ENCODE data around the gene PRPF38B. TPM values are rescaled to one million over a fixed set of nuclear protein-coding genes. Genes with fewer than 3 reads are reported as not detected.
"Not testable (repeated sequence)": the region's sequence is repeated elsewhere in the genome, so short reads cannot be mapped to it uniquely, and the experiment has no call there.

Gene PRPF38B
- 10 to 100 TPM; 19.3 to 22.9 (median 21.7) TPM for polyA plus RNA-seq

DNA sequence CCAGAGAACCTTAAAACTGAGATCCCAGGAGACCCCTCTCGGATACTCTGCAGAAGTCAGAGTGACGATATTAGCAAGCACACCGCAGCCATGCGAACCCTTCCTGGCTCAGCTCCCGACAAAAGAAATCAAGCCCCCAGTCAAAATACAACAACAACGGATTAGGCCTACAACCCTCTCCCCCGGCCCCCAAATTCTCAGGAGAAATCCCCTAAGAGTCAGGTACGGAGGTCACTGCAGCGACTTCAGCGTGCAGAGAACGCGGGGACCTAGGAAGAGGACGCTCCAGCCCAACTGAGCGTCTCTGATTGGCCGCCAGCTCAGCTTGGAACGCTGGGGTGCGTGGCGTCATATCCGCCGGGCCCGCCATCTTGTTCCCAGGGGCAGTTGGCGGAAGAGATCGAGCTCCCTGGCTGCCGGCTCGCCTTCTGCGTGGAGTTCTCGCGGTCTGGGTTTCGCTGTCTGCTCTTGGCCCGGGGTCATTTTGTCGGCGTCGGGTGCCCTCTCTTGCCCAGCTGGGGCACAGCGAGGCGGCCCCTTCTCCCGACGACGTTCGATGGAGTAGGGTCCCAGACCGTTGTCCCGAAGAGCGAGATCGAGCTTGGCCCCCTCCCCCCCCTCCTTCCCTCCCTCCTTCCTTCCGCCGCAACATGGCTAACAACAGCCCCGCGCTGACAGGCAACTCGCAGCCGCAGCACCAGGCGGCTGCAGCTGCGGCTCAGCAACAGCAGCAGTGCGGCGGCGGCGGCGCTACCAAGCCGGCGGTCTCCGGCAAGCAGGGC, at the start of gene PRPF38B:
TSS of gene PRPF38B (plus strand) at position 369 of the 782 bp plus-strand sequence. CDS start at position 651, 282 bp downstream.
- peak within 1 kb of the TSS; percentile 93 for H3K27ac ChIP-seq (ENCODE audit: low read depth, low read length)
- WGBS, 3 donors = 0% methylated on average over 57 to 59 of the region's 59 CpGs

GRCh38 chr1:108643492-108644335, 48.4 kb upstream of the PRPF38B start:
- 18 to 30% (median 21%) methylated on average over 3 of the region's 3 CpGs for WGBS, 3 donors
- H3K27ac ChIP-seq (ENCODE audit: low read depth, low read length) = no peak overlapping the region

GRCh38 chr1:108644984-108645383, 47.1 kb upstream of the PRPF38B start:
- 38 to 44% (median 38%) methylated on average over 7 of the region's 7 CpGs for WGBS, 3 donors
- H3K27ac ChIP-seq (ENCODE audit: low read depth, low read length) = no peak overlapping the region

GRCh38 chr1:108645564-108646184, 46.4 kb upstream of the PRPF38B start:
- WGBS, 3 donors = 71 to 77% (median 74%) methylated on average over 9 of the region's 9 CpGs
- no peak overlapping the region for H3K27ac ChIP-seq (ENCODE audit: low read depth, low read length)

DNA sequence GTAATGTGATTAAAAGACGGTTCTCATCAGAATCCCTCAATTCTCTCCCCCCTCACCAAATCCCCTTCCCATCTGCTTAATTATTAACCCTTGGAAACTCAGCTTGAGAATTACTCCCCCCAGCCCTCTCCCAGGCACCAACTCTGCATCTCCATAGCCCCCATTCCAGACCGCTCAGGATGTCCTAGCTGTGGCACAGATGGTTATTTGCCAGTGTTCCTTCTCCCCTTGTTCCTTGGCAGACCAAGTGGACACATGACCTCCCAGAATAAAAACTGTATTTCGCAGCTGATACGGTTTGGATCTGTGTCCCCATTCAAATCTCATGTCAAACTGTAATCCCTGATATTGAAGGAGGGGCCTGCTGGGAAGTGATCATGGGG, 45.9 kb upstream of the PRPF38B start:
- H3K27ac ChIP-seq (ENCODE audit: low read depth, low read length) = peak overlapping the region; percentile 46
- 60 to 89% (median 64%) methylated on average over 4 of the region's 4 CpGs for WGBS, 3 donors

DNA sequence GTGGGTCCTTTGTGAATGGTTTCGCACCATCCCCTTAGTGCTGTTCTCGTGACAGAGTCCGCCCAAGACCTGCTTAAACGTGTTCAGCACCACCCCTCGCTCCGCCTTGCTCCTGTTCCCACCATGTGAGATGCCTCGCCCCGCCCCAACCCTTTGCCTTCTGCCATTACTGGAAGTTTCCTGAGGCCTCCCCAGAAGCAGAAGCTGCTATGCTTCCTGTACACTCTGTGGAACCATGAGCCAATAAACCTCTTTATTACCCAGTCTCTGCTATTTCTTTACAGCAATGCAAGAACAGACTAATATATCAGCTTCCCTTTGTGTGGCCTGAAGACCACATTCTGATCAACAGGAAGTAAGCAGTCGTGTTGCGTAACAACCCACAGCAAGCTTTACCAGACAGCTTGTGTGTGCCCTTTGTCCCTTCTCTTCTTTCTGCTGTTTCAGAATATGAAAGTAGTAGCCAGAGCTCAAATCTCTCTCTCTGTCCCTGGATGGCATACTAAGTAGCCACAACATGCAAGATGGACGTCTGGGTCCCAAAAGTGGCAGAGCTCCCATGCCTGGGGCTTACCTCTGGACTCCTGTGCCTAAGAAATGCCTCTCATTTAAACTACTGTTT, 45.4 kb upstream of the PRPF38B start:
- WGBS, 3 donors = 45 to 75% (median 56%) methylated on average over 11 of the region's 11 CpGs
- peak overlapping the region; percentile 46 for H3K27ac ChIP-seq (ENCODE audit: low read depth, low read length)

GRCh38 chr1:108653431-108654105, 38.5 kb upstream of the PRPF38B start:
- H3K27ac ChIP-seq (ENCODE audit: low read depth, low read length) = no peak overlapping the region
- 61 to 76% (median 70%) methylated on average over 2 of the region's 2 CpGs for WGBS, 3 donors

GRCh38 chr1:108657356-108658080, 34.6 kb upstream of the PRPF38B start:
- no peak overlapping the region for H3K27ac ChIP-seq (ENCODE audit: low read depth, low read length)
- 70 to 88% (median 73%) methylated on average over 5 of the region's 5 CpGs for WGBS, 3 donors

DNA sequence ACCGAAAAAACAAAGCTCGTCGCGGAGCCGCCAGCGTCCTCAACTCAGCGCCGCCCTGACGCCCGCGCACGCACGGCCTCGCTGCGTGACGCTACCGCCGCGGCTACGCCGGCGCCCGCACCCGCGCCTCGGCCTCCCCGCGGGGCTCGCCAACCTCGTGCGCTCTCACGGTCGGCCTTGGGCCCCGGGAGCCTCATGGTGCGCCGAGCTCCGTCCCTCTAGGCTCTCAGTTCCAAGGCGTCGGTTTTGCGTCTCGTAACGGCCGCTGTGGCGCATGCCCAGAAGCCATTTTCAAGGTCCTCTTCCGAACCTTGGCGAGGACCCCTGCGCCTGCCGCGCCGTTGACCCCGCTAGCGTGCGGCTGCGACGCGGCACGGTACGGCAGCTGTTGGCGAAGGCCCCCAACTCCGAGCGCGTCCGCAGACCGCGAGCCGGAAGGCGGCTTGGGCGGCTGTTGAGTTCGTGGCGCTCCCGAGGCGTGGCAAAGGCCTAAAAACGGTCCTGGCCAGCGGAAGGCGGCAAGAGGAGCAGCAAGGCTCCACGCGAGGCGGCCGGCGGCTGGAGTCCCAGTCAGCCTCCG, 31.0 kb upstream of the PRPF38B start, which contains the start of gene HENMT1:
TSS of gene HENMT1 (minus strand) at position 64 of the 580 bp plus-strand sequence. CDS start 1,209 bp downstream, outside the sequence.
- WGBS, 3 donors = 0 to 2% (median 1%) methylated on average over 63 to 81 of the region's 81 CpGs
- no peak within 1 kb of the TSS for H3K27ac ChIP-seq (ENCODE audit: low read depth, low read length)

- WGBS, 3 donors = 74 to 77% (median 75%) methylated on average over 2 of the region's 2 CpGs
- no peak overlapping the region for H3K27ac ChIP-seq (ENCODE audit: low read depth, low read length)
Measured at GRCh38 chr1:108663074-108663473, 29.0 kb upstream of the PRPF38B start.

DNA sequence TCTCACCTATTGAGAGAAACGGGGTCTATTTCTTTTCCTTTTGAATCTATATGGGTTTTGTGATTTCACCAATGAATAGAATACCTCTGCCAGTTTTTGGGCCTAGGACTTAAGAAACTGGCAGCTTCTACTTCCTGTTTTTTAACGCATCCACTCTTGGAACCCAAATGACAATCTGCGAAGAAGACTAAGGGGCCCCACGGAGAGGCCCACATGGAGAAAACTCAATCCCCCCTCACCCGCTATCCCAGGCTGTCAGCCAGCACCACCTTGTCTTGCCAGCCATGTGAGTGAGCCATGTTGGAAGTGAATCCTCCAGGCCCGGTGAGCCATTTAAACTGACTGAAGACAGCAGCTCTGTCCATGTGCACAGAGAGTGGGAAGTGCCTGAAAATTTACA, 27.6 kb upstream of the PRPF38B start:
- H3K27ac ChIP-seq (ENCODE audit: low read depth, low read length) = no peak overlapping the region
- WGBS, 3 donors = 68 to 85% (median 73%) methylated on average over 6 of the region's 6 CpGs

DNA sequence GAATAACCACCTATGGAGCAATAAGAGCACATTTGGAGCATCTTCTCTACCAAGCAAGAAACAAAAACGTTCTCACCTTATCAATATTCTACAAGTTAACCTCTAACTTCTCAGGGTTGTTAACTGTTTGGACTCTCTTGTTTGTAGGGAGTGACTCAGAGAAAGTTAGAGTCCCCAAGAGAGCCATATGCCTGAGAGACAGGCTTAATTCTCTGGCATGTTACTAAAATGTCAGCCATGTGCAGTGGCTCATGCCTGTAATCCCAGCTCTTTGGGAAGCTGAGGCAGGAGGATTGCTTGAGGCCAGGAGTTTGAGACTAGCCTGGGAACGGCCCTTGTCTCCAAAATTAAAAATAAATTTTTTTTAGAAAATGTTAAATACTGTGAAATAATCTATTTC, 27.0 kb upstream of the PRPF38B start:
- WGBS, 3 donors = 60 to 85% (median 84%) methylated on average over 2 of the region's 2 CpGs

DNA sequence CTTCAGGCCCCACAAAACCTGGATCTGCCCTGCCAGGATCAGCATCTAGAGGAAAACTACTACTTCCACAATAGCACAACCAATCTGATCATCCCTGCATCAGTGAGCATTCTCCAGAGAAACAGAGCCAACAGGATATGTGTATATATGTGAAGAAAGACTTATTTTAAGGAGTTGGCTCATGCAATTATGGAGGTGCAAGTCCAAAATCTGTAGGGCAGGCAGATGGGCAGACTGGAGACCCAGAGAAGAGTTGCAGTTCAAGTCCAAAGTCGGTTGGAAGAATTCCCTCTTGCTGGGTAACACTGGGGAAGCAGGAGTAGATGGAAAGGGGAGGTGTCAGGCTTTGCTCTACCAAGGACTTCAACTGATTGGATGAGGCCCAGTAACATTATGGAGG, 26.3 kb upstream of the PRPF38B start:
- WGBS, 3 donors = 61 to 81% (median 74%) methylated on average over 1 of the region's 1 CpG
- H3K27ac ChIP-seq (ENCODE audit: low read depth, low read length) = no peak overlapping the region

More for the DNA sequence above, 27.0 kb upstream of the PRPF38B start:
- no peak overlapping the region for H3K27ac ChIP-seq (ENCODE audit: low read depth, low read length)

DNA sequence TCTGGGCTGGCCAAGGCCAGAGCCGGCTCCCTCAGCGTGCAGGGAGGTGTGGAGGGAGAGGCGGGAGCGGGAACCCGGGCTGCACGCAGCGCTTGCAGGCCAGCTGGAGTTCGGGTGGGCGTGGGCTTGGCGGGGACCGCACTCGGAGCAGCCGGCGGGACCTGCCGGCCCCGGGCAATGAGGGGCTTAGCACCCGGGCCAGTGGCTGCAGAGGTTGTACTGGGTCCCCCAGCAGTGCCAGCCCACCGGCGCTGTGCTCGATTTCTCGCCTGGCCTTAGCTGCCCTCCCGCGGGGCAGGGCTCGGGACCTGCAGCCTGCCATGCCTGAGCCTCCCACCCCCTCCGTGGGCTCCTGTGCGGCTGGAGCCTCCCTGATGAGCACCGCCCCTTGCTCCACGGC, 24.7 kb upstream of the PRPF38B start:
- 95 to 98% (median 96%) methylated on average over 14 to 28 of the region's 28 CpGs for WGBS, 3 donors
- H3K27ac ChIP-seq (ENCODE audit: low read depth, low read length) = not testable (repeated sequence)

DNA sequence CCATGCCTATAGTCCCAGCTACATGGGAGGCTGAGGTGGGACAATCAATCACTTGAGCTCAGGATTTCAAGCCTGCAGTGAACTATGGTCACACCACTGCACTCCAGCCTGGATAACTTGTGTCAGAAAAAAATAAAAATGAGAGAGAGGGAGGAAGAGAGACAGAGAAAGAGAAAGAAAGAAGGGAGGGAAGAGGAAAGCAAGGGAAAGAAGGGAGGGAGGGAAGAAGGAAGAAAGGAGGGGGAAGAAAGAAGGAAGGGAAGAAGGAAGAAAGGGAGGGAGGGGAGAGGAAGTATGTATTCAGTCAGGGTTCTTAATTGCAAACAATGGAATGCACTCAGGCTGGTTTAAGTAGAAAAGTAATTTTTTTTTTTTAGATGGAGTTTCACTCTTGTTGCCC, 23.3 kb upstream of the PRPF38B start:
- no peak overlapping the region for H3K27ac ChIP-seq (ENCODE audit: low read depth, low read length)

DNA sequence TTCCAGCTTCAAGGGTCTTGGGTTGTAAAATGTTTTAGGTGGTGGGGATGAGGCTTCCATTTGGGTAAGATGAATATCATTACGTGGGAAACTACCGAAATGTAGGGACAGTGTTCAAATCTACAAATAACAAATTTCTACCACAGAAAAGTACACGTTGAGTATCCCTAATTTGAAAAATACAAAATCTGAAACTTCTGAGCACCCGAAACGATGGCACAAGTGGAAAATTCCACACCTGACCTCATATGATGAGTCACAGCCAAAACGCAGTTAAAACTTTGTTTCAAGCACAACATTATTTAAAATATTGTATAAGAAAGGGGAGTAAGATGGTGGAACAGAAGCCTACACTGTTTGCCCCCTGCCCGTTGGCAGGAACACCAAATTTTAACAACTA, 22.4 kb upstream of the PRPF38B start:
- WGBS, 3 donors = 76 to 80% (median 79%) methylated on average over 7 of the region's 7 CpGs
- H3K27ac ChIP-seq (ENCODE audit: low read depth, low read length) = no peak overlapping the region

GRCh38 chr1:108670131-108670773, 21.9 kb upstream of the PRPF38B start:
- H3K27ac ChIP-seq (ENCODE audit: low read depth, low read length) = no peak overlapping the region
- 86 to 91% (median 90%) methylated on average over 5 of the region's 5 CpGs for WGBS, 3 donors
